Measurements from ENCODE around the gene CBX8. TPM values are rescaled to one million over a fixed set of nuclear protein-coding genes. Genes with fewer than 3 reads are reported as not detected.

Gene CBX8
- total RNA-seq, 2 experiments from 2014 or later: 7.0 to 9.4 TPM

GRCh38 chr17:79809530-79810129, 12.8 kb upstream of the CBX8 start:
- Mint-ChIP-seq H3K4me3 (no peak overlapping the region), H3K9me3 (no peaks in the 10 kb centered on the region), H3K27me3 (peaks cover 64% of the 10 kb centered on the region), H3K36me3 (ENCODE audit: low read depth) (no peaks in the 10 kb centered on the region), H3K27ac (no peak overlapping the region), H3K4me1 (ENCODE audit: low read depth) (peaks cover 40% of the 10 kb centered on the region)
- CTCF ChIA-PET: interaction anchor here (1.1 to 6.9 kb wide), 8 partner anchors 10 to 184 kb away, joined by 3 to 56 read pairs (median 6); partner anchors contain the start of gene CBX4
- DNase-seq (no peak), ATAC-seq (no peak)
- POLR2A ChIA-PET: interaction anchor here (1.1 to 3.9 kb wide), 3 partner anchors 25 to 33 kb away, joined by 3 to 11 read pairs (median 4); partner anchors contain the start of gene CBX4
- TF ChIP-seq CTCF (IDR thresholded peaks at IDR 0.05): no peak
- intact Hi-C loops (cut with micrococcal nuclease): no loop called here

- Mint-ChIP-seq H3K9me3 (no peaks in the 10 kb centered on the region), H3K27ac (no peak overlapping the region), H3K27me3 (peaks cover 61% of the 10 kb centered on the region), H3K36me3 (ENCODE audit: low read depth) (no peaks in the 10 kb centered on the region), H3K4me1 (ENCODE audit: low read depth) (peaks cover 37% of the 10 kb centered on the region), H3K4me3 (no peak overlapping the region)
- no peak for ATAC-seq
- intact Hi-C loops (cut with micrococcal nuclease): no loop called here
- ChIA-PET POLR2A (interaction anchor here (0.8 to 3.9 kb wide), 5 partner anchors 12 to 34 kb away, joined by 3 to 11 read pairs (median 5); partner anchors contain the start of genes CBX4 and CBX8), CTCF (interaction anchor here (1.0 to 6.9 kb wide), 12 partner anchors 9 to 177 kb away, joined by 3 to 56 read pairs (median 6); partner anchors contain the start of genes CBX4 and CBX8)
- peak; percentile 26 for TF ChIP-seq CTCF (IDR thresholded peaks at IDR 0.05)
- peak; percentile 45 for DNase-seq
Observed at GRCh38 chr17:79808763-79809529, 12.1 kb upstream of the CBX8 start.

- Mint-ChIP-seq H3K27me3 (peaks cover 68% of the 10 kb centered on the region), H3K4me1 (ENCODE audit: low read depth) (peaks cover 42% of the 10 kb centered on the region), H3K9me3 (no peaks in the 10 kb centered on the region), H3K27ac (no peak overlapping the region), H3K4me3 (no peak overlapping the region), H3K36me3 (ENCODE audit: low read depth) (peaks cover 2% of the 10 kb centered on the region)
- ChIA-PET POLR2A (interaction anchor here (1.1 to 3.9 kb wide), 3 partner anchors 10 to 32 kb away, joined by 3 to 11 read pairs (median 6); partner anchors contain the start of genes CBX4 and CBX8), CTCF (interaction anchor here (1.0 to 6.9 kb wide), 4 partner anchors 30 to 108 kb away, joined by 3 to 48 read pairs (median 8); partner anchors contain the start of gene CBX4)
- ATAC-seq (no peak), DNase-seq (no peak)
- no peak for TF ChIP-seq CTCF (IDR thresholded peaks at IDR 0.05)
- intact Hi-C loops (cut with micrococcal nuclease): no loop called here
Observed at GRCh38 chr17:79806863-79807720, 10.2 kb upstream of the CBX8 start.

GRCh38 chr17:79806446-79806760, 9.5 kb upstream of the CBX8 start:
- TF ChIP-seq CTCF (IDR thresholded peaks at IDR 0.05): no peak
- H3K4me1 Mint-ChIP-seq (ENCODE audit: low read depth): peaks cover 42% of the 10 kb centered on the region
- CTCF ChIA-PET: interaction anchor here (0.7 to 2.6 kb wide), 2 partner anchors 35 to 61 kb away, joined by 5 to 10 read pairs; no protein-coding TSS in a partner anchor
- peaks cover 68% of the 10 kb centered on the region for H3K27me3 Mint-ChIP-seq
- POLR2A ChIA-PET: interaction anchor here (3.9 kb wide), 1 partner anchor 33 kb away, joined by 11 read pairs; the partner anchor contains the start of gene CBX4
- ATAC-seq (no peak), DNase-seq (no peak)
- H3K9me3 Mint-ChIP-seq: no peaks in the 10 kb centered on the region
- H3K27ac Mint-ChIP-seq: no peak overlapping the region
- no peak overlapping the region for H3K4me3 Mint-ChIP-seq
- intact Hi-C loops (cut with micrococcal nuclease): no loop called here
- peaks cover 2% of the 10 kb centered on the region for H3K36me3 Mint-ChIP-seq (ENCODE audit: low read depth)
